HG03025 (cell line): ENCODE measurements around the gene EIF2S1.
"Not testable (repeated sequence)": the region's sequence is repeated elsewhere in the genome, so short reads cannot be mapped to it uniquely, and the experiment has no call there.

ENCODE experiments used
- ATAC-seq: cut with Tn5 transposase; IDR thresholded peaks from one replicate; pipeline ENCODE4 v1.9.1; 2021; ENCODE audit warnings: mild to moderate bottlenecking, moderate library complexity; ENCODE audit not compliant: unreplicated experiment, low FRiP score

EIF2S1 gene

GRCh38 chr14:67409461-67409860 lies 49.3 kb downstream of the EIF2S1 start:
- no peak for ATAC-seq

GRCh38 chr14:67410313-67410712 lies 50.2 kb downstream of the EIF2S1 start:
- ATAC-seq, result no peak

DNA sequence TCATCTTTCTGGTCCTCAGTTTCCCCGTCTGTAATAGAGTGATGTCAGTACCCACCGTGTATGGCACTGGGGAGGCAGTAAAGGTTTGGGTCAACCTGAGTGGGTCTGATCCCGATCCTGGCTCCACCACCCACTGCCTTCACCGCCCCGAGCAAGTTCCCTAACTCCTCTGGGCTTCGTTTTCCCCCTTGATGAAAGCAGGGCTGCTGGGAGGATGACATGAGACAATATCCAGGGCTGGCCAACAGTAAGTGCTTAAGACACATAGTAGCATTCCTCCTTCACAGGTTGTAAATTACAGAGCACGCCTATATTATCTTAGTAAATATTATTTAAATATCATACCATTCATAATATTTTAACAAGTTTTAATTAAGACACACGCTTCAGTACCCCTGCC lies 51.2 kb downstream of the EIF2S1 start:
- no peak for ATAC-seq

DNA sequence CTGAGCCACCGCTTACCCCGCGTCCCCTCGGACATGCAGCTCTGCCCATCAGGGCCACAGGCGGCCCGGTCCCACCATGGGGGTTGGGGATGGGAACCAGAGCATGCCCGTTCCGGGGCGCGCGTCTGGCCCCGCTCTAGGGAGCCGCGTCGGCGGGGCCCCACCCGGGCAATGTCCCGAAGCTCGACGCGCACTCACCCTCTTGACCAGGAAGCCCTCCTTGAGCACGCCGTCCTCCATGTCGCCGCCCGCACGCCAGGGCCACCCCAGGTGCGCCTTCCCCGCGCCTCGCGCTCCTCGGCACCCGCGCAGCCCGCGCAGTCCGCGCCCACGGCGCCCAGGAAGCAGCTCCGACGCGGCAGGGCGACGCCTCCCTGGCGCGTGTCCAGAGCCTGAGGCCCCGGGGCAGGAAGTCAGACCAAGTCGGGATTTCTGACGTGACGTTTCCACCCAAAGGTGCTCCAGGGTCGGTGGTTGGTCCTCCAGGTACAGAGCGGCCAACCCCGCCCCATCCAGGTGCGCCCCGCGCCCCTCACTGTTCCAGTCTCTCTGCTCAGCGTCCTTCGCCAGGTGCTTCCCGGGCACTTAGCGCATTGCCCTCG lies 51.8 kb downstream of the EIF2S1 start, which contains the start of gene PLEK2:
Gene PLEK2 (minus strand): TSS at position 346 of the 602 bp plus-strand sequence. CDS start 106 bp downstream, at position 240.
- ATAC-seq, result no peak

- no peak for ATAC-seq
These were observed 54.0 kb downstream of the EIF2S1 start for GRCh38 chr14:67413806-67414769.

DNA sequence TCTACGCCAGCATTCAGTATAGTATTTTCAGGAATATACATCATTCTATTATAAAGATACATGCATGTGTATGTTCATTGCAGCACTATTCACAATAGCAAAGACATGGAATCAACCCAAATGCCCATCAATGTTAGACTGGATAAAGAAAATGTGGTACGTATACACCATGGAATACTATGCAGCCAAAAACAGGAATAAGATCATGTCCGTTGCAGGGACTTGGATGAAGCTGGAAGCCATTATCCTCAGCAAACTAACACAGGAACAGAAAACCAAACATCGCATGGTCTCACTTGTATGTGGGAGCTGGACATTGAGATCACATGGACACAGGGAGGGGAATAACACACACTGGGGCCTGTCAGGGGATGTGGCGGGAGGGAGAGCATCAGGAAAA lies 55.5 kb downstream of the EIF2S1 start:
- not testable (repeated sequence) for ATAC-seq

GRCh38 chr14:67416085-67416484 lies 56.0 kb downstream of the EIF2S1 start:
- no peak for ATAC-seq

GRCh38 chr14:67416810-67417209 lies 56.7 kb downstream of the EIF2S1 start:
- no peak for ATAC-seq

GRCh38 chr14:67417633-67418032 lies 57.5 kb downstream of the EIF2S1 start:
- ATAC-seq, result no peak

DNA sequence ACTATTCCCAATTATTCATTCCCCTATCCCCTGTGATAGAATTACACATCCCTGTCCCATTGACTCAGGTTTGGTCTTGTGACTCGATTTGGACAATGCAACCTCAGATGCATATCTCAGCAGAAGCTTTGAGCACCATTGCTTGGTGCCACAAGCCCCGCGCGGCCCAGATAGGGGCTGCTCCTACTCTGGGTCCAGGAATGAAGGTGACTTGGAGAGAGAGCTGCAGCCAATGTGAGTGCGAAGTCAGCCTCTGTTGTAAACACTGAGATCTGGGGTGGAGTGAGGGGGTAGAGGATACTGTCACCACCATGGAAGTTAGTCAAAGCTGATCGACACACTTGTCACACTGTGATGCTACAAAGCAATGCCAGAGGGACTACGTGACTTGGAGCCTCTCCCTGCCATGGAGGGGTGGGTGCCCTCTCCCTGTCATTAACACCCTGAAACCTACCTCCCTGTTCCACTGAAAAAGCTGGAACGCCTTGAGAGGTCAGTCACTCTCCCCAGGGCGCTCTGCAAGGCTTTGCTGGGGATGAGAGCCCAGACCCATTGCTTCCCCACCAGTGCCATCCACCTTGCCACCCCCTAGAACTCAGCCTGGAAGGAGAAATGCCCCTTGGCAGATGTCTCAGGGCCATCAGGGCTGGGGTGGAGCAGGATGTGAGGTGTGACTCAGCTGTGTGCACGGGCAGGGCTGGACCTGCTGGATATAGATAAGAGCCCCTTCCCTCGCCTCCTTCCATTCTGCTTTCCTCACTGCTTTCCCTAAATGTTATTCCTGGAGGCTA lies 58.5 kb downstream of the EIF2S1 start:
- ATAC-seq, result no peak

- no peak for ATAC-seq
These were observed 60.1 kb downstream of the EIF2S1 start for GRCh38 chr14:67420102-67420739.

DNA sequence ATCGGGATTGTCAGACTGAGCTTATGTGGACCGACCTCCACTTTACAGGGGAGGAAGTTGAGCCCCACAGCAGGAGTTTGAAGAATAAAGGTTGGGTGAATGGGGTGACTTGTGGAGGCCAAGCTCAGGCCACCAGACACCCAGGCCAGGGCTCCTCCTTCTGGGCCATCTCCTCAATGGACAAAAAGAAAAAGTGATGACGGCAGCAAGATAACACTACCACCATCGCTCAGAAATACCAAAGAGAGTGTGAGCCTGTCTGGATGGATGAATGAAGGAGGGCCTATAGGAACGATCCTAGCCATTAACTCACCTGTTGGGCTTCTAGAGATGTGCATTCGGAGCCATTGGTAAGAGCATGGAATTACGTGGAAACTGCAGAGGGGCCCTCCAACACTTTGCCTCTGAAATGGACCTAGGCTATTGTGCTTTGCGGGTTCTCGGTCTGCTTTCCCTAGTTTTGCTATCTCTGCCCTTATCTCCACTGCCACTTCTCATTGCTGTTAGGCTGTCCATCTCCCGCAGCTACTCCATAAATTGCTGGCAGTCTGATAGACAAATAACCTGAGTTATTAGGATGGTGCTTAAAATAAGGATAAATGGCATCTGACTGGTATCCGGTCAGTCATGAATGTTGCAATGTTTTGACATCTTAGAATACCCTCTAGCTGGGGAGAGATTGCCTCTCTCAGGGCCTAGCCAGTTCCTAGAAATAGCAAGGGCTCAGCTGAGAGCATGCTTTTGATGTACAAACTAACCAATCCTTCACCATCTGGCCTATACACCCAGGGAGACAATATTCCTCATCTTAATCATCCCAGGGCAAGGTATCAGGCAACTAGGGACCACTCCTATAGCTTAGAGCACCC lies 61.5 kb downstream of the EIF2S1 start:
- ATAC-seq, result no peak

DNA sequence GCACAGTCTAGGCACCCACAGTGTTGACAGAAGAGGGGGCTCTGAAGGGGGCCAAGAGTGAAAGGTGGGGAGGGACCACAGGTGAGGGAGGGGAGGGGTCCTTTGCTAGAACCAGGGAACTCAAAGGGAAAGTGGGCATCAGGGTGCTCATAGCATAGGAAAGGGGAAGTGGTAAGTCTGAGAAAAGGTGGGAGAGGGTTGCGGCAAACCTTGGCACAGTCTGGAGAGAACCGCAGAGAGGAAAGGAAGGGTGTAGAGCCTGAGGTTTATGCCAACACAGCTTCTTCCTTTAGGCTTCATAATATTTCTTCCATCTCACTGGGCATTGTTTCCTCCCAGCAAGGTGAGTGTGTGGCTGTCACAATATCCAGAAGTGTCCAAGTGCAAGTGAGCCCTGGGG lies 63.3 kb downstream of the EIF2S1 start:
- ATAC-seq, result no peak

GRCh38 chr14:67424539-67424938 lies 64.4 kb downstream of the EIF2S1 start:
- no peak for ATAC-seq

DNA sequence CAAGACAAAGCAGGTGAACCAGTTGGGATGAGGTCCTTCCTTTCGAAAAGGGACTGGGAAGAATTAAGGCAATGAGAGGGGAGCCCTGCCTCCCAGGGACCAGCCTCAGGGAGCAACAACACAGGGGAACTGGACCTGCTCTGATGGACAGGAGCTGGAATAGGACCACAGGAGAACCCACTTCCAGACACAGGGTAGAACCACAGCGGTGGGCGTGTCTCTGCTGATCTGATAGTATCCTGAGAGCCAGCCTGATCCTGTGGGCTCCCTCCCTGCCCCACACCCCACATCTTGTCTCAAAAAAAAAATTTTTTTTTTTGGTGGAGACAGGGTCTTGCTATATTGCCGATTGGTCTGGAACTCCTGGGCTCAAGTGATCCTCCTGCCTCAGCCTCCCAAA lies 65.5 kb downstream of the EIF2S1 start:
- no peak for ATAC-seq

DNA sequence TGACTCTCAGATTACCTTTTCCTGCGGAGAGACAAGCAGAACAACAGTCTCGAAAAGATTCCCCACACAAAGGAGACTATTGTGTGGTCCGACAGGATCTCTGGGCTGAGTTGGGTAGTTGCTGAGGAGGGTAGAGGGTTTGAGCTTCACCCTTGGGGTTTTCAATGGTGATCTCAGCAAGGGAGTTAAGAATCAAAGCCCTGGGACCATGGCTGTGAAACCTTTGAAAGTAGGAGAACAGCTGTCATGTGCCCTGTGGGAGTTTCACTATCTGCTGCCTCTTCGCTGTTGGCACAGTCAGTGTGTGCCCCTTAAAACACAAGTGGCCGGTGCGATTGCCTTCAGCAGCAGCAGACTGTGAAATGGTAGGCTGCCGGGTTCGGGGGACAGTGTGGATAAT lies 66.0 kb downstream of the EIF2S1 start:
- no peak for ATAC-seq

DNA sequence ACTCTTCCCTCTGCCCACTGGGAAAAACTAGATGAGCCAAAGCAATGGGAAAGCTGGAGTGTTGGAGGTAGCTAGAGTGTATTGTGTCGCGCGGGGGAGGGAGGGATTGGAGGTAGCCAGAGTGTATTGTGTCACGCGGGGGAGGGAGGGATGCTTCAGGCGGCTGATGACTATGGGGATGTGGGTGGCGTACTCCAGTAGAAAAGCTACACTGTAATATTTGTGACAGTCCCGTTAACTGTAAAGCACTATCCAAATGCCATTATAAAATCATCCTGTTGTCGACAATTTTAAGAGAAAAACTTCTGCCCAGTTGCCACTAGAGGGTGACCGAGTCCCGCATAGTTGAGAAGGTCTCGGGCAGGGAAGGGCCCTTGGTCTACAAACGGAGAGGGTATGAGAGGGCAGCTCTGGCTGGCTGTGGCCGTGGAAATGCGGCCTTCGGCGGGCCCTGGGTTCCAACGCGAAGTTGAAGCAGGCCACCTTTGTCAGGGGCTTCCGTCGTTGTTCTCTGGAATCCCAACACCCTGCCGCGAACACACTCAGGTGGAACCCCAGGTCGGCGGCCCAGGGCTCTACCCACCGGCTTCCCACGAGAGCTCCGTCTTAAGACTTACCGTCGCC lies 67.0 kb downstream of the EIF2S1 start:
- ATAC-seq, result no peak

DNA sequence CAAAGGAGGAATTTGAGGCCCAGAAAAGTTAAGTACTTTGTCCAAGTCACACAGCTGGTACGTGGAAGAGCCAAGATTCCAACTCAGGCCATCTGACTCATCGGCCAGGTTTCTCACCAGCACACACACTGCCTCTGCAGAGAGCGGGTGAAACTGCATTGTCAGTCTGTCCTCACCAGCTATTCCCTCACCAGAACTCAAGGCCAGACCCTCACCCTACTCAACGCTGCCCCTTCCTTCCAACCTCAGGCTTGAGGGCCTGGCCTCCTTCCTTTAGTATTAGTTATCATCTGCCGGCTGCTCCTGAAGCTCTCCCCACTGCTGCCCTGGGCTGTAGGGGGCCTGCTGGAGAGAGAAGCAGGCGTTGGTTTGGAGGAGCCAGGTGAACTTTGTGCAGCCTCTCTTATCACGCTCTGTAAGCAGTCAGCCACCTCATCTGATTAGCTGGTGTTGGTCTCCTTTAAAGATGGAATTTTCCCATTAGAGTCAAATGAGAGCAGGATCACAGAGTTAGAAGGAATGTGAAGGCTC lies 68.4 kb downstream of the EIF2S1 start:
- ATAC-seq, result no peak
